ENCODE data around the gene GBGT1.
"Not testable (repeated sequence)": the region's sequence is repeated elsewhere in the genome, so short reads cannot be mapped to it uniquely, and the experiment has no call there.

Gene GBGT1

DNA sequence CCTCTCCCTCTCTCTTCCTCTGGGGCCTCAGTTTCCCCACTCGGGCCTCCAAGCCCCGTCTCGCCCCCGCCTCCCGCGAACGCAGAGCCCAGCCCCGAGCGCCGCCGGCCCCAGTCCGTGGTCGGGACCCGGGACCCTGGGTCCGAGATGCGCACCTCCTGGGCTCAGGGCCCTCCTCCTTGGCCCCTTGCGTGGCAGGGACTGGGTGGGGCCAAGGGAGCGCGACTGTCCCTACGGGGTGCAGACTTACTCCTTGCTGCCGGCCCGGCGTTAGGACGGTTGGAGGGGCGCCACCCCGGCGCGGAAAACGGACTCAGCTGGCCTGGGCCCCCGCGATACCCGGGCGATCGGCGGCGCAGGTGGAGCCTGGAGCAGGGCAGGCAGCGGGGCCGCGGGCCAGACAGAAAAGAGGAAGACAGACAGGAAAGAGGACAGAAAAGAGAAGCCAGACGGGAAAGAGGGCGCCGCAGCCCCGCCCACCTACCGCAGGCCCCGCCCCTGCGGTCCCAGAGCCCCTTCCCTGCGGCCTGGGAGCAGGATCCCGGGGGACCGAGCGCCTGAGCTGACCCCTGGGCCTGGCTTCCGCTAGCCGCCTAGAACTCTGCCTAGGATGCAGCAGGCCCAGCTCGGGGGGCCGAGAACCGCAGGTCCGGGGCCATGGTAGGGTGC is at the start of gene GBGT1:
Gene GBGT1 (minus strand): TSS at position 411 of the 669 bp plus-strand sequence. CDS start 1,502 bp downstream, outside the sequence.
- no peak for DNase-seq

- DNase-seq = no peak
Measured at GRCh38 chr9:133210609-133211008, 46.9 kb upstream of the GBGT1 start.

GRCh38 chr9:133210202-133210532 is 46.5 kb upstream of the GBGT1 start:
- no peak for DNase-seq

- not testable (repeated sequence) for DNase-seq
Measured at GRCh38 chr9:133209327-133210201, 45.9 kb upstream of the GBGT1 start.

DNA sequence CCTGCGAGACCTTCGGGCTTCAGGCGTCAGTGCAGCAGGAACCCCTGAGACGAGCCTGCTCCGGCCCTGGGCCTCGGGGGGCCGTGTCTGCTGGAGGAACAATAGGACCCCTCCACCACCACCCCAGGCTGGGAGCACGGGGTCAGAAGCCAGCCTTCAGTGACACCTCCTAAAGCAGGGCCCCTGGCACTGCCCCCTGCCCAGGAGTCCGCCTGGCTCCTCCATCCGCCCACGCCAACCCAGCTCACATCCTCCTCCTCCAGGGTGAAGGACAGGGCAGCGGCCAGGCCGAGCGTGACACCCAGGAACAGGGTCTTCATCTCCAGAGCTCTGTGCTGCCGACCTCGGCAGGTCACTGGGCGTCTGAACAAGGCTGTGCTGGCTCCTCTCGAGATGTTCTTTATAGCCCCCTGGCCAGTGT is 45.2 kb upstream of the GBGT1 start, which contains the start of gene OBP2B:
Gene OBP2B (minus strand): TSS at position 371 of the 421 bp plus-strand sequence. CDS start 51 bp downstream, at position 320.
- not testable (repeated sequence) for DNase-seq

DNA sequence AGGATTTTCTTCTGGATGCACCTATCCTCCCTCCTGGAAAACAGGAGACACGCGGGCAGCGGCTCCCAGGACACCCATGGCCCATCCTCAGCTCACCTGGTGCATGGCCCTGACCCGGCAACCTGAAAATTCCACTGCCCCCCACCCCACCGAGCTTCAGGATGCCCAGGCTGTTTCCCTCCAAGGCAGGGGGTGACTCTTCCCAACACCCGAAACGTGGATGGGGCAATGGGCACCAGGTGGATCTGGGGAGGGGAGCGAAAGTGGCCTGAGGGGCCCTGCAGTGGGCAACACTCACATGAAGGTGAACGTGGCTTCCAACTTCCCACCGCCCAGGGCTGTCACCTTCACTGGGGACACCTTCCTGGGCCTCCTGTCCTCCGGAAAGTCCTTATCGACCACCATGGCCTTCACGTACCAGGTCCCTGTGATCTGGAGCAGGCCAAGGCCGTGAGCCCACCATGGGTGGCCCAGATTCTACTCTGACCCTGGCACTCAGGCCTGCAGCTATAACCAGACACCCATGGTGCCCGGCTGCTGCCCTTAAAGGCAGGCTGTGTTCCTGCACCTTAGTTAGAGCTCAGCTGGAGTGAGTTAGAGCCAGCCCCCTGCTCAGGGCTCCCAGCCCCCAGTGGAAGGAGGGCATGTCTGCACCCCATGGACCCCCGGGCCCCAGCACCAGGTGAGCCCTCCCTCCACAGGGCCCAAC is 44.6 kb upstream of the GBGT1 start:
- DNase-seq = not testable (repeated sequence)

DNA sequence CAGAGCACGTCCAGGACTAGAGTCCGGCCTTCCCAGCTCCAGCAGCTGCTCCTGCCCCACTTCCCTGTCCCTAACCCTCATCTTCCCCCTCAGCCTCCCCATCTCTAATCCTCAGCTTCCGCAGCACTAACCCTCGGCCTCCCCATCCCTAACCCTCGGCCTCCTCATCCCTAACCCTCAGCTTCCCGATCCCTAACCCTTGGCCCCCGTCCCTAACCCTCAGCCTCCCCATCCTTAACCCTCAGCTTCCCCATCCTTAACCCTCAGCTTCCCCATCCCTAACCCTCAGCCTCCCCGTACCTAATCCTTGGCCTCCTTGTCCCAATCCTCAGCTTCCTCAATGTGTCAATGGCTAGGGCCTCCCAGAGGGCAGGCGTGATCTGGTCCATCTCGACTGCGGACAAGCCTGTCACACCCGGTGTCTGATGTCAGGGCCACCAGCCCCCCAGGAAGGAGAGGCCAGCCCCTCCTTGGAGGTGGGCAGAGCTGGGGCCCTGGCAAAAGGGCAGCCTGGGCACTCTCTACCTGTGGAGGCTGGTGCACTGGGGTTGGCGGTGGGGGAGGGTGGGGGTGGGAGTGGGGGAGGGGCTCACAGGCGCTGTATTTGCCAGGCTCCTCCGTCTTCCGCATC is 43.9 kb upstream of the GBGT1 start:
- no peak for DNase-seq

- no peak for DNase-seq
Measured at GRCh38 chr9:133207021-133207531, 43.4 kb upstream of the GBGT1 start.

DNA sequence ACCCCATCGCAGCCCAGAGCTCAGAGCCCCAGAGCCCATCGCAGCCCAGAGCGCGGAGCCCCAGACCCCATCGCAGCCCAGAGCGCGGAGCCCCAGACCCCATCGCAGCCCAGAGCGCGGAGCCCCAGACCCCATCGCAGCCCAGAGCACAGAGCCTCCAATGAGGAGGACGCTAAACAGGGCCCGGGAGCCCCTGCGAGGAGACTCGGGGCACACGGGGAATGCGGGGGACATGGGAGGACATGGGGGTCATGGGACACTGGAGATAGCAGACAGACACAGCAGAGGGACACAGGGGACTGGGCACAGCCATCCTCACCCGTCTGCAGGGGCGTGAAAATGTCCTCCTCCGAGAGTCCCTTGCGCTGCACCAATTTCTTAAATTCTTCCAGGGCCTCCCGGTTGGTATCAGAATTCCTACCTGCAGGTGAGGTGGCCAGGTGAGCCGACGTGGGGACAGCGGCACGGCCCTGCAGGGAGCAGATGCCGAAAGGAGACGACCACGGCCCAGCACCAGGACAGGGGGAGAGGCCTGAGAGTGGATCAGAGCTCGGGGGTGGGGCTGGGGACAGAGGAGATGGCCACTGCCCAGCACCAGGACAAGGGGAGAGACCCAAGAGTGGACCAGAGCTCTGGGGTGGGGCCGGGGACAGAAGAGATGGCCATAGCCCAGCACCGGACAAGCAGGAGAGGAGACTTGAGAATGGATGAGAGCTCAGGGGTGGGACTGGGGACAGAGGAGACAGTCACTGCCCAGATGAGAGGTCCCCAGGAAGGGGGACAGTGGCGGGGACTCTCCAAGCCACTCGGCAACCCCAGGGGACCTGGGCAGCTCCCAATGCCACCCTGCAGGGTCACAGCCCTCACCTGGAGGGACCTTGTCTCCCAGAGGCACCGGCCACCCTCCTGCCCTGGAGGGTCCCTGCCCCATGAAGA is 42.5 kb upstream of the GBGT1 start:
- no peak for DNase-seq

DNA sequence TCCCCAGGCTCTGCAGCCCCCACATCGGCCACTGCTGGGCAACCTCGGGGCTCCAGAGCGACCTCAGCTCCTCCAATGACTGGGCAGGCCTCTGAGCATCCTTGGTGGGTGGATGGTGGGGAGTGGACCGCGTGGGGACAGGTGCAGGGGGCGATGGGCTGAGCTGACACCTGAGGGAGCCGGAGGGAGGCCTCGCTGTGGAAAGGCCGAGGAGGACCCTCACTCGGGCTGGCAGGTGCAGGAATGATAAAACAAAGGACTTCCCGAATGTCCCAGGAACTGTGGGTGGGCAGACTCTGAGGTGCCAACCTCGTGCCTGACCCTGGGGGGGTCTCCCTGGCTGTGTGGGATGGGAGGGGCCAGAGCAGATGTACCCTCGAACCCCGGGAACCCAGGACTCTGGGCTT is 41.8 kb upstream of the GBGT1 start:
- not testable (repeated sequence) for DNase-seq

DNA sequence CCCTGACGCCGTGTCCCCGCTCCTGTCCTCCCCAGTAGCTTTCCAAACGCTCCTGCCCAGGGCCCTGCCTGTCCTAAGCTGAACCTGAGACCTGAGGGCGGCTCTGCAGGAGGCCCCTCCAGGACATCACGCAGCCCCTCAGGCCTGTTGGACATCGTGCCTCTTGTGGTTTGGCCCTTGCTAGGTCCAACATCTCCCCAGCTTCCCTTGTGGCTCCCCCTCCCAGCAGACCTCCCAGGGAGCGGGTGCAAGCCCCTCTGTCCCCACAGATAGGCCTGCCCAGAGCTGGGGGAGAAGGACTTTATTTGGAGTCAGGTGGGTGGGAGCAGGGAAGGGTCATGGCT is 41.3 kb upstream of the GBGT1 start:
- no peak for DNase-seq

DNA sequence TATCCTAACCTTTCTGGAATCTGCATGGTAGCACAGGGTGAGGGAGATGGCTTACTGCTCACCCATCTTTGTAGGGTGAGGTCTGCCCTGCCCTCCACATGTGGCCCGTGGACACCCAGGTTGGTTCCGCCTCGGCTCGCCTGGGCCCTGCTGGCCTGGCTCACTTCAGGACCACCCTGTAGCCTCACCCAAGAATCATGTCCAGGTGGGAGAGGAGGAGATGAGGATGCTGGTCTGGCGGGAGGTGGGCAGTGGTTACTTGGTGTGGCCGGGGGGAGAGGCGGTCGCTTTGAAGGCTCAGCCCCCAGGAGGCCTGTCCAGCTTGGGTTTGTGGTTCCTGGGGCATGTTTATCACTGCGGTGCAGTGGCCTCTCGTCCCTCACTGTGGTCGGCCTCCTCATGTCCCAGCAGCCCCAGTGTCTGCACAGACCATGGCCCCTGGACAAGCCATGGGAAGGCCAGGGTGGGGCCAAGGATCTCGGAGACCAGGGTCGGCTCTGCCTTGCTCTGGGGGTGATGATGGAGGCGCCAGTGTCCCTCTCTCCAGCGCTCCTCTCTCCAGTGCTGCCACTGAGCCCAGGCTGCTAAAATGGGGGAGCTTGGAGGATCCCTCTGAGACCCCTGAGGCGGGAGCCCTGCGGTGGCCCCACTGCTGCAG is 40.8 kb upstream of the GBGT1 start:
- no peak for DNase-seq

- DNase-seq = no peak
Measured at GRCh38 chr9:133203506-133204075, 39.9 kb upstream of the GBGT1 start.

- DNase-seq = no peak
Measured at GRCh38 chr9:133202688-133203453, 39.2 kb upstream of the GBGT1 start.

- DNase-seq = no peak
Measured at GRCh38 chr9:133202145-133202513, 38.4 kb upstream of the GBGT1 start.

DNA sequence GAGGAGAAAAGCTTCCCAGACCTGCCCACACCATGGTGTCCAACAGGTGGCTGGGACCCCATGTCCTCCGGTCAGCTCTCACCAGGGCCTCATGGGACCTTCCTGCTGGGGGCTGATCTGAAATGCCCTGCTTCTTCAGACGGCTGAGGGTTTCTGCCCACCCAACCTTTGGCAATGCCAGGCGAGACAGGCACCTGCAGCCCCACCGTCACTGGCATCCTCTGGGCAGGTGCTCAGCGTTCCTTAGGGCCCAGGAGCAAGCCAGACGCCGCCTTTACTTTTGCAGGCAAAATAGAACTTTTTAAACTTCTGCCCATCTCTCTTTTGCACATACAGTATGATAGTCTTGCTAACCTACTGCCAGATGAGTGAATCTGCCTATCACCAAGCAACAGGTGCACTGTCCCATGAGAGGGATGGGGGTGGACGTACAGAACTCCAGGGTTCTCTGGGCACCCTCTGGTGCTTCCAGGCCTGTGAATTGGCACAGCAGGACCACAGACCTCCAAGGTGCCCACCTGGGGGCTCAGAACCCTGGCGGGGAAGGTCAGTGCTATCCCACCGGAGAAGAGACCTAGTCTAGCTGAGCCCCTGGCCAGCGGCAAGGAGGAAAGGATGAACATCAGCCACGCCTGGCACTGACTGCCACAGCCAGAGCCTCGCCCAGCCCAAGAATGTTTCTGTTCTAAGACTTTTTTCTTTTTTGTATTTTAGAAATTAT is 37.9 kb upstream of the GBGT1 start:
- no peak for DNase-seq

GRCh38 chr9:133200631-133201030 is 36.9 kb upstream of the GBGT1 start:
- DNase-seq = no peak

DNA sequence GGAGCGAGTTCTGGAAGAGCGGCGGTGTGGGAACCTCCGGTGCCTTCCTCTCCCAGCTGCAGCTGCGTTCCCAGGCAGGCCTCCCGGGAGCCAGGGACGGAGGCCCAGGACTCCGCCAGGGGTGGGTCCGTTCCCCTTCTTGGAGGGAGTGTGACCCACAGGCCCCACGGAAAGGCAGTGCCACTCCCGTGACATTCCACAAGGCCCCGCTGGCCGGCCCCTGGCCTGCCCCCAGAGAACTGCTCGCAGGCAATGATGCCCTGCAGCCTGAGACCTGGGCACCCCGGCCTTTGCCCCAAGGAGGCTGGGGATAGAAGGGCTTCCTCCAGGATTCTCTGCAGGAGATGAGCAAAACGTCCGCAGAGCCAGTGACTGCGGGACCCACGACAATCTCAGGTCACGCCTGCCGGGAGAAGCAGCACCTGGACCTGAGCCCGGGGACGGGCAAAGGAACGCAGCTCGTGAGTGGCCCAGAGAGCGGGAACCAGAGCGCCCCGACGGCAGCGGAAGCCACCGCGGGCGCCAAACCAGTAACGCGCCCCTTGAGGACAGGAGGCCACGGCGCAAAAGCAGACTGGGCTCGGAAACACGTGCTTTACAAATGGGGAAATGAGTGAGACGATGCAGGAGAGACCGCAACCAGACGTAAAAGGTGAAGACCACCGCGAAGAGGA is 36.1 kb upstream of the GBGT1 start:
- DNase-seq = peak; percentile 80

DNA sequence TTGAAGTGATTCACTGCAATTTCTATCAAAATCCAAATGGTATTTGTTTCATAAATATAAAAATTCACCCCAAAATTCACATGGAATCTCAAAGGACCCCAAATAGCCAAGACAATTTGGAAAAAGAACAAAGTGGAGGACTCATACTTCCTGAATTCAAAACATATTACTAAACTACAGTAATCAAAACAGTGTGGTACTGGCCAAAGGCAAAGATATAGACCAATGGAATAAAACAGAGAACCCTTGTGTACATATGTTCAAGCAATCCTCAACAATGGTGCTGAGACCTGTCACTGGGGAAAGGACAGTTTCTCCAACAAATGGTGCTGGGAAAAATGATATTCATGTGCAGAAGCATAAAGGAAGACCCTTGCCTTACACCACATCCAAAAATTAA is 31.3 kb upstream of the GBGT1 start:
- no peak for DNase-seq
